GM19351 (cell line): ENCODE data around the gene BIRC2.

Experiments
- ATAC-seq: cut with Tn5 transposase; IDR thresholded peaks from one replicate; pipeline ENCODE4 v1.9.1; 2021; ENCODE audit warnings: mild to moderate bottlenecking, moderate library complexity; ENCODE audit not compliant: unreplicated experiment

The BIRC2 gene

GRCh38 chr11:102322560-102322959 lies 24.5 kb upstream of the BIRC2 start:
- no peak for ATAC-seq

- ATAC-seq: no peak
Observed at GRCh38 chr11:102323542-102324251, 23.3 kb upstream of the BIRC2 start.

GRCh38 chr11:102325088-102325487 lies 21.9 kb upstream of the BIRC2 start:
- no peak for ATAC-seq

GRCh38 chr11:102328748-102329147 lies 18.3 kb upstream of the BIRC2 start:
- ATAC-seq: no peak

- ATAC-seq: no peak
Observed at GRCh38 chr11:102330231-102330630, 16.8 kb upstream of the BIRC2 start.

GRCh38 chr11:102331341-102331740 lies 15.7 kb upstream of the BIRC2 start:
- ATAC-seq: no peak

- ATAC-seq: no peak
Observed at GRCh38 chr11:102332611-102332994, 14.4 kb upstream of the BIRC2 start.

GRCh38 chr11:102338479-102339010 lies 8.5 kb upstream of the BIRC2 start:
- ATAC-seq: no peak

- ATAC-seq: peak; percentile 14
Observed at GRCh38 chr11:102341311-102341710, 5.7 kb upstream of the BIRC2 start.

- ATAC-seq: peak; percentile 61
Observed at GRCh38 chr11:102341844-102342318, 5.1 kb upstream of the BIRC2 start.

GRCh38 chr11:102343809-102344208 lies 3.2 kb upstream of the BIRC2 start:
- no peak for ATAC-seq

GRCh38 chr11:102345904-102346303 lies 1.1 kb upstream of the BIRC2 start:
- no peak for ATAC-seq

GRCh38 chr11:102346456-102346747 lies 612 bp upstream of the BIRC2 start:
- no peak for ATAC-seq

GRCh38 chr11:102347462-102348370 lies 702 bp downstream of the BIRC2 start:
- peak; percentile 36 for ATAC-seq

GRCh38 chr11:102357116-102357515 lies 10.1 kb downstream of the BIRC2 start:
- ATAC-seq: no peak

- no peak for ATAC-seq
Observed at GRCh38 chr11:102359372-102359771, 12.4 kb downstream of the BIRC2 start.

GRCh38 chr11:102360681-102361080 lies 13.7 kb downstream of the BIRC2 start:
- ATAC-seq: no peak

GRCh38 chr11:102361086-102362031 lies 14.3 kb downstream of the BIRC2 start:
- ATAC-seq: peak; percentile 75

- ATAC-seq: no peak
Observed at GRCh38 chr11:102364991-102365390, 18.0 kb downstream of the BIRC2 start.

- no peak for ATAC-seq
Observed at GRCh38 chr11:102367364-102367763, 20.4 kb downstream of the BIRC2 start.

- peak; percentile 100 for ATAC-seq
Observed at GRCh38 chr11:102368472-102368871, 21.5 kb downstream of the BIRC2 start.
